Tibial nerve (tissue), 4 donors: Measurements from ENCODE around the gene FNDC1. TPM values are rescaled to one million over a fixed set of nuclear protein-coding genes. Genes with fewer than 3 reads are reported as not detected.

ENCODE experiments used
- DNase-seq, 2 donors: peaks; one replicate each; pipeline ENCODE4 v3.0.0-alpha.2; 2019; ENCODE audit warnings: low spot score in 2 of 2
- H3K27ac ChIP-seq, 4 donors: fragments of 200-600 bp; sonication (generic) in 3 of 4; one replicate each; pipeline ENCODE4 v1.5.1; 2017 to 2019; ENCODE audit warnings: mild to moderate bottlenecking in 1 of 4
- H3K27me3 ChIP-seq, 2 donors: fragments of 200-600 bp; sonication (generic) in 1 of 2; one replicate each; pipeline versions ENCODE4 v1.5.1 to v1.6.0; 2017 to 2019
- H3K36me3 ChIP-seq, 3 donors: fragments of 200-600 bp; sonication (generic); one replicate each; pipeline ENCODE4 v1.5.1; 2018 to 2019
- H3K4me1 ChIP-seq, 4 donors: fragments of 200-600 bp; sonication (generic) in 3 of 4; one replicate each; pipeline ENCODE4 v1.5.1; 2017 to 2019
- H3K4me3 ChIP-seq, 4 donors: fragments of 200-600 bp; sonication (generic) in 3 of 4; one replicate each; pipeline ENCODE4 v1.5.1; 2017 to 2019; ENCODE audit warnings: mild to moderate bottlenecking in 1 of 4, moderate library complexity in 1 of 4
- H3K9me3 ChIP-seq, 4 donors: fragments of 200-600 bp; sonication (generic) in 3 of 4; one replicate each; pipeline ENCODE4 v1.5.1; 2017 to 2019
- CTCF ChIP-seq, 5 experiments: fragments of 200-600 bp in 3 of 5; fragments of 450-650 bp in 2 of 5; sonication (generic) in 3 of 5; IDR thresholded peaks; one replicate each; pipeline ENCODE4 v1.5.1; 2016 to 2019; ENCODE audit warnings: antibody characterized with exemption in 5 of 5, mild to moderate bottlenecking in 3 of 5, moderate library complexity in 2 of 5
- EP300 ChIP-seq, 2 donors: sonication (generic); formaldehyde crosslinking; IDR thresholded peaks; one replicate each; pipeline ENCODE4 v1.6.1; 2017; ENCODE audit warnings: antibody characterized with exemption in 2 of 2, mild to moderate bottlenecking in 1 of 2
- POLR2A ChIP-seq, 2 donors: fragments of 450-650 bp; IDR thresholded peaks; one replicate each; pipeline ENCODE4 v1.6.1; 2017; ENCODE audit warnings: antibody characterized with exemption in 2 of 2, mild to moderate bottlenecking in 2 of 2, moderate library complexity in 2 of 2
- WGBS, 2 donors: methylation state at CpG; one replicate each; pipeline ENCODE4 v1.1.5; 2018; 5-methylcytosine and 5-hydroxymethylcytosine counted together
- total RNA-seq, 4 donors: library from RNA; depleted of rRNA; stranded (reverse); fragments of >200 nt; gene quantifications; one replicate each; pipeline ENCODE4 v1.1.0, GENCODE V29; 2016

FNDC1 gene
- total RNA-seq, 4 donors from 2014 or later: 2.1 to 8.2 (median 5.4) TPM

- no peaks in the 10 kb centered on the region for H3K36me3 ChIP-seq
- DNase-seq: no peak
- peaks cover 0 to 38% (median 10%) of the 10 kb centered on the region in 4 donors for H3K4me1 ChIP-seq
- peak overlapping the region; percentile 19 to 83 (median 48) for H3K27ac ChIP-seq
- peak in 1 of 5 experiments; percentile 10 for TF ChIP-seq CTCF (IDR thresholded peaks at IDR 0.05)
- TF ChIP-seq EP300 (IDR thresholded peaks at IDR 0.05): peak in 1 of 2 donors; percentile 14
- no peak for TF ChIP-seq POLR2A (IDR thresholded peaks at IDR 0.05)
- H3K9me3 ChIP-seq: no peaks in the 10 kb centered on the region
- peaks cover 0 to 53% of the 10 kb centered on the region in 2 donors for H3K27me3 ChIP-seq
- H3K4me3 ChIP-seq: peak overlapping the region; percentile 18 to 53 (median 36)
- WGBS, 2 donors: 0 to 2% methylated on average over 46 to 69 of the region's 87 CpGs
Measured at GRCh38 chr6:159169557-159170332, 545 bp downstream of the FNDC1 start.

DNA sequence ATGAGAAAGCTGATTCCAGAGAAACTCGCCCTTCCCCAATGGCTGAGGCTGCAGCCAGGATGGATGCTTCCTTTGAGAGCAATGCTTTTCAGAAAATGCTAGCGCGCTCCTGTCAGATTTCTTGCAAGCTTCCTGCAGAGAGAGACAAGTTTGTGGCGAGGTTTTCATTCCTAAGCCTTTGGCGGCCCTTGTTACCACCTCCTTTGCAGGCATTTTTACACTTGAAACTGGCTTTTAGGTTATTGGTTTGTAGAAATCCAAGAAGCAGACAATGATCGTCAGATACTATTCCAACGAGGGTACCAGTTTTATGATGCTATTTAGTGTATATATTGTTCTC lies 1.1 kb downstream of the FNDC1 start:
- no peaks in the 10 kb centered on the region for H3K36me3 ChIP-seq
- H3K4me1 ChIP-seq: peaks cover 0 to 38% (median 10%) of the 10 kb centered on the region in 4 donors
- TF ChIP-seq POLR2A (IDR thresholded peaks at IDR 0.05) (no peak), EP300 (IDR thresholded peaks at IDR 0.05) (no peak), CTCF (IDR thresholded peaks at IDR 0.05) (no peak)
- WGBS, 2 donors: 2 to 5% methylated on average over 7 of the region's 7 CpGs
- H3K27me3 ChIP-seq: peaks cover 0 to 53% of the 10 kb centered on the region in 2 donors
- no peak for DNase-seq
- H3K9me3 ChIP-seq: no peaks in the 10 kb centered on the region
- peak overlapping the region; percentile 18 to 53 (median 36) for H3K4me3 ChIP-seq
- peak overlapping the region in 3 of 4 donors; percentile 42 to 83 (median 53) for H3K27ac ChIP-seq

DNA sequence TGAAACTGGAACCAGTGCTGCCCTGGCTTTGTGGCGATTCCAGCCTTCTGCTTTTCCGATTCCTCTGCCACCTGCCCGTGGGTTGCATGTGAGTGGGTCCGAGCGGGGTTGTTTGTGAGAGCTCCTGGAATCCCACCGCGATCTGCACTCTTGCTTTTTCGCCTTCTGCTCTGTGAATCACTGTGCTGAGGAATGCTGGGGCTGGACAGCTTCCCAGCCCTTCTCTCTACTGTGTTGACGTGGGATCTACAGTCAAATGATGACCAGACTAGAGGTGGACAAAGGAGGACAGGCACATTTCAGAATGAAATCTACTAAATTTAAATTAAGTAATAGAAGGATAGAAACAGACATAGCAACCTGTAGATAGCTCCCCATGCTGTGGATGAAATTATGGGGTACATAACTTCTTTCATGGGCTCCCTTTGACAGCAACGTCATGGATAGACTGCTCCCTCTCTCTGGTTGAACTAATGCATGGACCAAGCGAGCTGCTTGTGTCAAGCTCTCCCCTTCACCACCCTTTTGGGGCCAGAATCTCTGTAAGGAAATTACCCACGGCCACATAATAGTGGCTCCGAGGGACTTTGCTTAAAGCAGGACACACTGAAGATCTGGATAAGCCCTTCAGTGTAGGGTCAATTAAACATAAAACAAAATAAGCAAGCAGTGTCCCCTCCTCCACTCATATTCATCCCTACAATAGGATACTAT lies 2.0 kb downstream of the FNDC1 start:
- peak overlapping the region in 1 of 4 donors; percentile 53 for H3K4me3 ChIP-seq
- H3K9me3 ChIP-seq: no peaks in the 10 kb centered on the region
- peaks cover 0 to 53% of the 10 kb centered on the region in 2 donors for H3K27me3 ChIP-seq
- H3K27ac ChIP-seq: peak overlapping the region in 1 of 4 donors; percentile 21
- 35% methylated on average over 13 of the region's 13 CpGs for WGBS, 2 donors
- H3K4me1 ChIP-seq: peaks cover 0 to 38% (median 10%) of the 10 kb centered on the region in 4 donors
- DNase-seq: peak in 1 of 2 donors; percentile 25
- no peaks in the 10 kb centered on the region for H3K36me3 ChIP-seq
- TF ChIP-seq EP300 (IDR thresholded peaks at IDR 0.05) (no peak), POLR2A (IDR thresholded peaks at IDR 0.05) (no peak), CTCF (IDR thresholded peaks at IDR 0.05) (no peak)

- DNase-seq: no peak
- Histone ChIP-seq H3K36me3 (no peaks in the 10 kb centered on the region), H3K27ac (no peak overlapping the region), H3K4me3 (no peak overlapping the region), H3K27me3 (peaks cover 0 to 52% of the 10 kb centered on the region in 2 donors), H3K4me1 (peaks cover 0 to 38% (median 10%) of the 10 kb centered on the region in 4 donors), H3K9me3 (no peaks in the 10 kb centered on the region)
- 20 to 23% methylated on average over 1 of the region's 1 CpG for WGBS, 2 donors
- TF ChIP-seq POLR2A (IDR thresholded peaks at IDR 0.05) (no peak), CTCF (IDR thresholded peaks at IDR 0.05) (no peak), EP300 (IDR thresholded peaks at IDR 0.05) (no peak)
Measured at GRCh38 chr6:159172091-159172491, 2.9 kb downstream of the FNDC1 start.
